ENCODE measurements around the gene NF2.

Gene NF2

GRCh38 chr22:29633514-29634312 lies 30.3 kb downstream of the NF2 start:
- no peak for DNase-seq

GRCh38 chr22:29634847-29635246 lies 31.4 kb downstream of the NF2 start:
- DNase-seq: no peak

- no peak for DNase-seq
Measured at GRCh38 chr22:29635734-29636357, 32.4 kb downstream of the NF2 start.

GRCh38 chr22:29636751-29637150 lies 33.3 kb downstream of the NF2 start:
- DNase-seq: no peak

- no peak for DNase-seq
Measured at GRCh38 chr22:29637181-29637580, 33.7 kb downstream of the NF2 start.

GRCh38 chr22:29638678-29639077 lies 35.2 kb downstream of the NF2 start:
- no peak for DNase-seq

- no peak for DNase-seq
Measured at GRCh38 chr22:29639096-29639495, 35.7 kb downstream of the NF2 start.

- DNase-seq: no peak
Measured at GRCh38 chr22:29641042-29641699, 37.7 kb downstream of the NF2 start.

- no peak for DNase-seq
Measured at GRCh38 chr22:29641700-29642330, 38.4 kb downstream of the NF2 start.

- no peak for DNase-seq
Measured at GRCh38 chr22:29642694-29643093, 39.3 kb downstream of the NF2 start.

GRCh38 chr22:29647954-29648737 lies 44.7 kb downstream of the NF2 start:
- DNase-seq: no peak

GRCh38 chr22:29650370-29650769 lies 46.9 kb downstream of the NF2 start:
- no peak for DNase-seq

GRCh38 chr22:29651652-29652051 lies 48.2 kb downstream of the NF2 start:
- DNase-seq: no peak

- DNase-seq: no peak
Measured at GRCh38 chr22:29654420-29654819, 51.0 kb downstream of the NF2 start.

- no peak for DNase-seq
Measured at GRCh38 chr22:29654882-29655281, 51.4 kb downstream of the NF2 start.

GRCh38 chr22:29658176-29658575 lies 54.7 kb downstream of the NF2 start:
- no peak for DNase-seq

GRCh38 chr22:29660021-29660420 lies 56.6 kb downstream of the NF2 start:
- no peak for DNase-seq

- no peak for DNase-seq
Measured at GRCh38 chr22:29661336-29661735, 57.9 kb downstream of the NF2 start.

- no peak for DNase-seq
Measured at GRCh38 chr22:29663180-29663821, 59.9 kb downstream of the NF2 start.

GRCh38 chr22:29665486-29665885 lies 62.1 kb downstream of the NF2 start:
- DNase-seq: no peak

GRCh38 chr22:29668673-29669072 lies 65.2 kb downstream of the NF2 start:
- DNase-seq: no peak

GRCh38 chr22:29670626-29671025 lies 67.2 kb downstream of the NF2 start:
- no peak for DNase-seq

Measured in effector CD4-positive, alpha-beta T cell (primary cell).